Liver (tissue), 9 donors: Measurements from ENCODE around the gene GSTM1. TPM values are rescaled to one million over a fixed set of nuclear protein-coding genes. Genes with fewer than 3 reads are reported as not detected.

Experiments
- DNase-seq: peaks from one replicate; pipeline ENCODE4 v3.0.0-alpha.2; 2017; ENCODE audit warnings: low spot score
- H3K27ac ChIP-seq, 2 donors: one replicate each; pipeline ENCODE4 v1.7.0; 2013; ENCODE audit warnings: inconsistent platforms in 2 of 2, low read length in 2 of 2, control low read depth in 1 of 2, low read depth in 1 of 2, mild to moderate bottlenecking in 1 of 2
- H3K27me3 ChIP-seq, 4 donors: one replicate each; pipeline versions ENCODE4 v1.6.1 to v1.7.0; 2013; ENCODE audit warnings: low read length in 3 of 4, inconsistent platforms in 1 of 4, mild to moderate bottlenecking in 1 of 4, moderate library complexity in 1 of 4; ENCODE audit not compliant: control insufficient read depth in 4 of 4, insufficient read depth in 4 of 4
- H3K36me3 ChIP-seq, 4 donors: one replicate each; pipeline versions ENCODE4 v1.6.1 to v1.7.0; 2013; ENCODE audit warnings: low read length in 3 of 4, mild to moderate bottlenecking in 3 of 4, low read depth in 1 of 4, moderate library complexity in 1 of 4; ENCODE audit not compliant: control insufficient read depth in 4 of 4, insufficient read depth in 3 of 4
- H3K4me1 ChIP-seq, 4 donors: one replicate each; pipeline versions ENCODE4 v1.6.1 to v1.7.0; 2013; ENCODE audit warnings: low read length in 3 of 4, mild to moderate bottlenecking in 3 of 4, moderate library complexity in 1 of 4; ENCODE audit not compliant: control insufficient read depth in 4 of 4, insufficient read depth in 4 of 4
- H3K4me3 ChIP-seq, 3 donors: one replicate each; pipeline versions ENCODE4 v1.6.1 to v1.7.0; 2013; ENCODE audit warnings: low read length in 3 of 3, control low read depth in 1 of 3, low read depth in 1 of 3, mild to moderate bottlenecking in 1 of 3
- H3K9ac ChIP-seq, 2 donors: one replicate each; pipeline ENCODE4 v1.7.0; 2013; ENCODE audit warnings: low read length in 2 of 2, mild to moderate bottlenecking in 2 of 2, moderate library complexity in 2 of 2, control low read depth in 1 of 2, low read depth in 1 of 2
- H3K9me3 ChIP-seq, 4 donors: one replicate each; pipeline versions ENCODE4 v1.6.1 to v1.7.0; 2013; ENCODE audit warnings: low read length in 3 of 4; ENCODE audit not compliant: control insufficient read depth in 4 of 4
- EGR1 ChIP-seq, 2 donors: IDR thresholded peaks; 2 replicates each; pipeline ENCODE4 v1.6.1; 2016 to 2018; ENCODE audit warnings: antibody characterized with exemption in 2 of 2, low read depth in 2 of 2
- FOXA1 ChIP-seq: IDR thresholded peaks from 2 replicates; pipeline ENCODE4 v1.6.1; 2016; ENCODE audit warnings: antibody characterized with exemption
- FOXA2 ChIP-seq: IDR thresholded peaks from 2 replicates; pipeline ENCODE4 v1.6.1; 2016; ENCODE audit warnings: antibody characterized with exemption
- GABPA ChIP-seq, 2 donors: IDR thresholded peaks in 1 of 2; conservative IDR thresholded peaks in 1 of 2; 2 replicates each; pipeline ENCODE4 v1.6.1; 2016; ENCODE audit warnings: antibody characterized with exemption in 2 of 2, mild to moderate bottlenecking in 1 of 2, moderate library complexity in 1 of 2
- HNF4A ChIP-seq, 2 donors: conservative IDR thresholded peaks; 2 replicates each; pipeline ENCODE4 v1.6.1; 2016; ENCODE audit warnings: antibody characterized with exemption in 2 of 2, mild to moderate bottlenecking in 2 of 2
- HNF4G ChIP-seq: IDR thresholded peaks from 2 replicates; pipeline ENCODE4 v1.6.1; 2016; ENCODE audit warnings: antibody characterized with exemption
- JUND ChIP-seq, 2 donors: IDR thresholded peaks; 2 replicates each; pipeline ENCODE4 v1.6.1; 2016; ENCODE audit warnings: antibody characterized with exemption in 2 of 2
- NR2F2 ChIP-seq: IDR thresholded peaks from 2 replicates; pipeline ENCODE4 v1.6.1; 2016; ENCODE audit warnings: antibody characterized with exemption
- RAD21 ChIP-seq, 2 donors: IDR thresholded peaks; 2 replicates each; pipeline ENCODE4 v1.6.1; 2016; ENCODE audit warnings: antibody characterized with exemption in 2 of 2, mild to moderate bottlenecking in 2 of 2
- RXRA ChIP-seq, 2 donors: IDR thresholded peaks; 2 replicates each; pipeline ENCODE4 v1.6.1; 2017 to 2018; ENCODE audit warnings: antibody characterized with exemption in 2 of 2, mild to moderate bottlenecking in 1 of 2
- SP1 ChIP-seq: IDR thresholded peaks from 2 replicates; pipeline ENCODE4 v1.6.1; 2018; ENCODE audit warnings: antibody characterized with exemption, mild to moderate bottlenecking
- TAF1 ChIP-seq: conservative IDR thresholded peaks from 2 replicates; pipeline ENCODE4 v1.6.1; 2016; ENCODE audit warnings: antibody characterized with exemption, mild to moderate bottlenecking
- YY1 ChIP-seq: IDR thresholded peaks from 2 replicates; pipeline ENCODE4 v1.6.1; 2016; ENCODE audit warnings: antibody characterized with exemption, mild to moderate bottlenecking
- WGBS: extraction: QIAGEN DNeasy Blood & Tissue Kit; methylation state at CpG from one replicate; pipeline ENCODE4 v1.1.7; 2013; 5-methylcytosine and 5-hydroxymethylcytosine counted together
- polyA plus RNA-seq, 2 donors: library from polyadenylated mRNA; stranded (reverse) in 1 of 2; unstranded in 1 of 2; fragments of 200-250 nt in 1 of 2; fragments of >200 nt in 1 of 2; fragmentation: Nextera tagmentation in 1 of 2; extraction: Ambion mirVana in 1 of 2; gene quantifications; one replicate each; pipeline versions ENCODE4 v1.2.1 to v1.2.3, GENCODE V29; 2013 to 2015
- total RNA-seq, 2 donors: library from RNA; depleted of rRNA; stranded (reverse); fragments of >200 nt; gene quantifications; one replicate each; pipeline ENCODE4 v1.2.3, GENCODE V29; 2014
- TF ChIP-seq, protein P1 (sequence below): fragments of 150-350 bp; IDR thresholded peaks from 2 replicates; pipeline ENCODE4 v1.5.1; 2017; ENCODE audit warnings: improper control_type of control experiment, low read depth, low read length; ENCODE audit not compliant: missing input control
- TF ChIP-seq, protein P2 (sequence below): IDR thresholded peaks from 2 replicates; pipeline ENCODE4 v1.6.1; 2016; ENCODE audit warnings: antibody characterized with exemption, mild to moderate bottlenecking
- TF ChIP-seq, protein P3 (sequence below): IDR thresholded peaks from 2 replicates; pipeline ENCODE4 v1.6.1; 2016; ENCODE audit warnings: antibody characterized with exemption
- TF ChIP-seq, protein P4 (sequence below): IDR thresholded peaks from 2 replicates; pipeline ENCODE4 v1.6.1; 2016; ENCODE audit warnings: antibody characterized with exemption
- TF ChIP-seq, protein P5 (sequence below): IDR thresholded peaks from 2 replicates; pipeline ENCODE4 v1.6.1; 2016; ENCODE audit warnings: antibody characterized with exemption
- donor health status: healthy.
- donor health status: healthy.
- donor health status: healthy.
- donor health status: healthy.
- donor health status: healthy.

GSTM1 gene
- total and polyA plus RNA-seq, 4 donors: 14.7 to 341 (median 247) TPM

DNA sequence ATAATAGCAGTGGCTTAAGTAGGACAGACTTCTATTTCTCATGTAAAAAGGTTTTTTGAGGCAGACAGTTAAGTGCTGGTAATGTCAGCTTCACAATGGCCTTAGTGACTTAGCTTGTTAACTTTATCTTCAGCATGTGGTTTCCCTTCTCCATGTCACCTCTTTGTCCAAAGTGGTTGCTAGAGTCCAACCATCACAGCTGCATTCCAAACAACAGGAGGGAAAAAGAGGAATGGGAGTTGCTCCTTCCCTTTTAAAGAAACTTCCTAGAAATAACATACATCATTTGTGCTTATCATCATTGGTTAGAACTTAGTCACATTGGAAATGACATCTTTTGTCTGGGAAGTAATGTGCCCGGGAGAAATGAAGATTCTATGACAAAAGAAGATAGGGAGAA, 34.4 kb downstream of the GSTM1 start:
- H3K9ac ChIP-seq: no peak overlapping the region
- H3K27ac ChIP-seq: no peak overlapping the region
- DNase-seq: no peak
- no peak overlapping the region for H3K4me3 ChIP-seq
- no peaks in the 10 kb centered on the region for H3K27me3 ChIP-seq
- H3K9me3 ChIP-seq: no peaks in the 10 kb centered on the region
- no peaks in the 10 kb centered on the region for H3K36me3 ChIP-seq
- no peaks in the 10 kb centered on the region for H3K4me1 ChIP-seq
- 91% methylated on average over 1 of the region's 1 CpG for WGBS
- TF ChIP-seq HNF4A (conservative IDR thresholded peaks at IDR 0.05): no peak
- TF ChIP-seq GABPA (IDR thresholded peaks at IDR 0.05 in 1 of 2, conservative IDR thresholded peaks at IDR 0.05 in 1 of 2): no peak
- TF ChIP-seq SP1: no peak
- no peak for TF ChIP-seq EGR1 (IDR thresholded peaks at IDR 0.05; ENCODE audit: low read depth in 2 of 2)
- no peak for TF ChIP-seq RAD21 (IDR thresholded peaks at IDR 0.05)
- TF ChIP-seq HNF4G: no peak
- TF ChIP-seq NR2F2: no peak
- TF ChIP-seq, protein P1, sequence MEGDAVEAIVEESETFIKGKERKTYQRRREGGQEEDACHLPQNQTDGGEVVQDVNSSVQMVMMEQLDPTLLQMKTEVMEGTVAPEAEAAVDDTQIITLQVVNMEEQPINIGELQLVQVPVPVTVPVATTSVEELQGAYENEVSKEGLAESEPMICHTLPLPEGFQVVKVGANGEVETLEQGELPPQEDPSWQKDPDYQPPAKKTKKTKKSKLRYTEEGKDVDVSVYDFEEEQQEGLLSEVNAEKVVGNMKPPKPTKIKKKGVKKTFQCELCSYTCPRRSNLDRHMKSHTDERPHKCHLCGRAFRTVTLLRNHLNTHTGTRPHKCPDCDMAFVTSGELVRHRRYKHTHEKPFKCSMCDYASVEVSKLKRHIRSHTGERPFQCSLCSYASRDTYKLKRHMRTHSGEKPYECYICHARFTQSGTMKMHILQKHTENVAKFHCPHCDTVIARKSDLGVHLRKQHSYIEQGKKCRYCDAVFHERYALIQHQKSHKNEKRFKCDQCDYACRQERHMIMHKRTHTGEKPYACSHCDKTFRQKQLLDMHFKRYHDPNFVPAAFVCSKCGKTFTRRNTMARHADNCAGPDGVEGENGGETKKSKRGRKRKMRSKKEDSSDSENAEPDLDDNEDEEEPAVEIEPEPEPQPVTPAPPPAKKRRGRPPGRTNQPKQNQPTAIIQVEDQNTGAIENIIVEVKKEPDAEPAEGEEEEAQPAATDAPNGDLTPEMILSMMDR: no peak
- TF ChIP-seq, protein P2, sequence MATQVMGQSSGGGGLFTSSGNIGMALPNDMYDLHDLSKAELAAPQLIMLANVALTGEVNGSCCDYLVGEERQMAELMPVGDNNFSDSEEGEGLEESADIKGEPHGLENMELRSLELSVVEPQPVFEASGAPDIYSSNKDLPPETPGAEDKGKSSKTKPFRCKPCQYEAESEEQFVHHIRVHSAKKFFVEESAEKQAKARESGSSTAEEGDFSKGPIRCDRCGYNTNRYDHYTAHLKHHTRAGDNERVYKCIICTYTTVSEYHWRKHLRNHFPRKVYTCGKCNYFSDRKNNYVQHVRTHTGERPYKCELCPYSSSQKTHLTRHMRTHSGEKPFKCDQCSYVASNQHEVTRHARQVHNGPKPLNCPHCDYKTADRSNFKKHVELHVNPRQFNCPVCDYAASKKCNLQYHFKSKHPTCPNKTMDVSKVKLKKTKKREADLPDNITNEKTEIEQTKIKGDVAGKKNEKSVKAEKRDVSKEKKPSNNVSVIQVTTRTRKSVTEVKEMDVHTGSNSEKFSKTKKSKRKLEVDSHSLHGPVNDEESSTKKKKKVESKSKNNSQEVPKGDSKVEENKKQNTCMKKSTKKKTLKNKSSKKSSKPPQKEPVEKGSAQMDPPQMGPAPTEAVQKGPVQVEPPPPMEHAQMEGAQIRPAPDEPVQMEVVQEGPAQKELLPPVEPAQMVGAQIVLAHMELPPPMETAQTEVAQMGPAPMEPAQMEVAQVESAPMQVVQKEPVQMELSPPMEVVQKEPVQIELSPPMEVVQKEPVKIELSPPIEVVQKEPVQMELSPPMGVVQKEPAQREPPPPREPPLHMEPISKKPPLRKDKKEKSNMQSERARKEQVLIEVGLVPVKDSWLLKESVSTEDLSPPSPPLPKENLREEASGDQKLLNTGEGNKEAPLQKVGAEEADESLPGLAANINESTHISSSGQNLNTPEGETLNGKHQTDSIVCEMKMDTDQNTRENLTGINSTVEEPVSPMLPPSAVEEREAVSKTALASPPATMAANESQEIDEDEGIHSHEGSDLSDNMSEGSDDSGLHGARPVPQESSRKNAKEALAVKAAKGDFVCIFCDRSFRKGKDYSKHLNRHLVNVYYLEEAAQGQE: no peak
- no peak for TF ChIP-seq JUND (IDR thresholded peaks at IDR 0.05)
- TF ChIP-seq TAF1: no peak
- TF ChIP-seq RXRA (IDR thresholded peaks at IDR 0.05): no peak
- TF ChIP-seq, protein P3, sequence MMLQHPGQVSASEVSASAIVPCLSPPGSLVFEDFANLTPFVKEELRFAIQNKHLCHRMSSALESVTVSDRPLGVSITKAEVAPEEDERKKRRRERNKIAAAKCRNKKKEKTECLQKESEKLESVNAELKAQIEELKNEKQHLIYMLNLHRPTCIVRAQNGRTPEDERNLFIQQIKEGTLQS: no peak
- TF ChIP-seq FOXA2: no peak
- TF ChIP-seq FOXA1: no peak
- TF ChIP-seq, protein P4, sequence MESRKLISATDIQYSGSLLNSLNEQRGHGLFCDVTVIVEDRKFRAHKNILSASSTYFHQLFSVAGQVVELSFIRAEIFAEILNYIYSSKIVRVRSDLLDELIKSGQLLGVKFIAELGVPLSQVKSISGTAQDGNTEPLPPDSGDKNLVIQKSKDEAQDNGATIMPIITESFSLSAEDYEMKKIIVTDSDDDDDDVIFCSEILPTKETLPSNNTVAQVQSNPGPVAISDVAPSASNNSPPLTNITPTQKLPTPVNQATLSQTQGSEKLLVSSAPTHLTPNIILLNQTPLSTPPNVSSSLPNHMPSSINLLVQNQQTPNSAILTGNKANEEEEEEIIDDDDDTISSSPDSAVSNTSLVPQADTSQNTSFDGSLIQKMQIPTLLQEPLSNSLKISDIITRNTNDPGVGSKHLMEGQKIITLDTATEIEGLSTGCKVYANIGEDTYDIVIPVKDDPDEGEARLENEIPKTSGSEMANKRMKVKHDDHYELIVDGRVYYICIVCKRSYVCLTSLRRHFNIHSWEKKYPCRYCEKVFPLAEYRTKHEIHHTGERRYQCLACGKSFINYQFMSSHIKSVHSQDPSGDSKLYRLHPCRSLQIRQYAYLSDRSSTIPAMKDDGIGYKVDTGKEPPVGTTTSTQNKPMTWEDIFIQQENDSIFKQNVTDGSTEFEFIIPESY: no peak
- TF ChIP-seq, protein P5, sequence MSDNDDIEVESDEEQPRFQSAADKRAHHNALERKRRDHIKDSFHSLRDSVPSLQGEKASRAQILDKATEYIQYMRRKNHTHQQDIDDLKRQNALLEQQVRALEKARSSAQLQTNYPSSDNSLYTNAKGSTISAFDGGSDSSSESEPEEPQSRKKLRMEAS: no peak
- TF ChIP-seq YY1: no peak
